HG03469 (cell line): ENCODE data around the gene SEC61A2.
"Not testable (repeated sequence)": the region's sequence is repeated elsewhere in the genome, so short reads cannot be mapped to it uniquely, and the experiment has no call there.

ENCODE experiments used
- ATAC-seq: cut with Tn5 transposase; IDR thresholded peaks from one replicate; pipeline ENCODE4 v1.9.1; 2021; ENCODE audit warnings: mild to moderate bottlenecking, moderate library complexity, moderate number of reproducible peaks; ENCODE audit not compliant: unreplicated experiment

The SEC61A2 gene

DNA sequence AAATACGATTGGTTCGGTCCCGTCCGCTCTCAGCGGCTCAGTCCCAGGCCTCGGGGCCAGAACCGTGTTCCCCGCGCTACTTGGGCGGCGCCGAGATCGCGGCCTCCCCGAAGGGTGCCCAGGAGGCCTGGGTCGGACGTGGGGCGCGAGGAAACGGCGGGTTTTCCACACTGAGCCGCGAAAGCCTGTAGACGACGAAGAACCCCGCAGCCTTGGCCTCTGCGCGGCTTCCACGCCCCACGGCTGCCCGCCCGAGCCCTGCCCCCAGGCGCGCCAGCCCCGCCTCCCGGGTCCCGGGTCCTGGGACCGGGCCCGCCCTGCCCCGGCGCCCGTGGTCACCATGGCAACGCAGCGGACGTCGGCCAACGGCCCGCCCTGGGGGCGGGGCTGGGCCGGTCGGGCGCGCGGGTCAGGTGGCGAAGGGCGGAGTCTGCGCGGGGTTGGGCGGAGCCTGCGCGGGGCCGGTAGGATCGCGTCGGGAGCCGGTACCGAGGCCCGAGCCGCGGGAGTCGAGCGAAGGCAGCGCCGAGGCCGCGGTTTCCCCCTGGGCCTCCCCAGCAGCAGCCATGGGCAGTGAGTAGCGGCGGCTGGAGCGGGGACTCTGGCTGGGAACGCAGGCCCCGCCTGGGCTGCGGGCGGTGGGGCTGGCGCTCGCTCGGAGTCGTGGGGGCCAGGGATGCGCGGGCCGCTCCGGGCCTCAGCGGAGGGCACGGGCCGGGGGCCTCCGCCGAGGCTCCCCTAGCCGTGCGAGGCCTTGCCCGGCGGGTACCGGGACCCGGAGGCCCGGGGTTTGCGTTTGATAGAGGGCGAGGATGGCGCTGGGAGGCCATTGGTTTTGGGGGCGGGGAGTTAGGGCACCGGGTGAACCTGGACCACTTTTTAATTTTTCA lies at the start of gene SEC61A2:
SEC61A2 (plus strand) TSS at position 456 of the 890 bp plus-strand sequence; CDS start at position 567, 111 bp downstream.
- peak; percentile 84 for ATAC-seq

DNA sequence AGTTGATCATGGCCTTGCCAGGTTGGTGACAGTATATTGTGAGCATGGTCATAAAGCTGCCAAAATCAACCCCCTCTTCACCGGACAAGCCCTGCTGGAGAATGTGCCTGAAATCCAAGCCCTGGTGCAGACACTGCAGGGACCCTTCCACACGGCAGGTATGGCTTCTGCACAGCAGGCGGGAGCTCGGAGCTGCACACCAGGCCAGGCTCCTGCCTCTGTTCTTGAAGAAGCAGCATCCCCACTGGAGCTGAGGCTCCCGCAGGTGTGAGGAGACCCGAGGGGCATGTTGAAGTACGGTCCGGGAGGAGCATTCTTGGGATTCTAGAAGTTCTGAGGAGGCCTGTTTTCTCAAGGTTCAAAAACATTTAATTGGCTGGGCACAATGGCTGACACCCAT lies 48.0 kb upstream of the SEC61A2 start:
- no peak for ATAC-seq

DNA sequence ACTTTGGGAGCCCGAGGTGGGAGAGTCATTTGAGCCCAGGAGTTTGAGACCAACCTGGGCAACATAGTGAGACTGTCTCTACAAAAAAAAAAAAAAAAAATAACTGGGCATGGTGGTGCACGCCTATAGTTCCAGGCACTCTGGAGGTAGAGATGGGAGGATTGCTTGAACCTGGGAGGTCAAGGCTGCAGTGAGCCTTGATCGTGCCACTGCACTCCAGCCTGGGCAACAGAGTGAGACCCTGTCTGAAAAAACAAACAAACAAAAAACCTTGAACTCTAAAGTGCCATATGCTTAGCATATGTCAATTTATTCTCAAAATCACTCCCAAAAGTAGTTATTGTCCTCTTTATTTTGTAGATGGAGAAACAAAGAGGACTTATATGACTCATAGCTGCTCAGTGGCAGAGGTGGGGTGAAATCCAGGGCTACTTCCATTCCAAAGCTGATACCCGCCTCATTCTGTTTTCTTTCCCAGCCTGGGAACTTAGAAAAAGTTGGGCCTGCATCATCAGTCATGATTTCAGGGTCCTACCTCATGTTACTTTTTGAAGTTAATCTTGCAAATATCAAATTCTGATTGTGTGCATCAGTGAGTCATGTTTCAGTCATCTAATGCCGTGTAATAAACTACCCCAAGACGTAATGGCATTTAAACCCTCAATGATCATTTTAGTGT lies 47.5 kb upstream of the SEC61A2 start:
- ATAC-seq: no peak

- ATAC-seq: no peak
Measured at GRCh38 chr10:12088919-12089318, 40.6 kb upstream of the SEC61A2 start.

DNA sequence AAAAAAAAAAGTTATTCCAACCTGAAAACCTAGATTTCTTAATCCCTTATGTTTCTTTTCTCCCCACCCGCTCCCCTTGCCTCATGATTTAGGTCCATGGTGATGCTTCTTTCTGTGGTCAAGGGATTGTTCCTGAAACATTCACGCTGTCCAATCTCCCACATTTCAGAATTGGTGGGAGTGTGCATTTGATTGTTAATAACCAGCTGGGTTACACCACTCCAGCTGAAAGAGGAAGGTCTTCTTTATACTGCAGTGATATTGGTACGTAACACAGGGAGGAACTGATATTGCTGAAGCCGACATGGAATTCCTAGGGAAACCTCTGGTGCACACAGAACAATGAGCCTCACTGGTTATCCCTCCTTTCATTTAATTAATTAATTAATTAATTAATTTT lies 38.1 kb upstream of the SEC61A2 start:
- no peak for ATAC-seq

- ATAC-seq: not testable (repeated sequence)
Measured at GRCh38 chr10:12097361-12097760, 32.1 kb upstream of the SEC61A2 start.

DNA sequence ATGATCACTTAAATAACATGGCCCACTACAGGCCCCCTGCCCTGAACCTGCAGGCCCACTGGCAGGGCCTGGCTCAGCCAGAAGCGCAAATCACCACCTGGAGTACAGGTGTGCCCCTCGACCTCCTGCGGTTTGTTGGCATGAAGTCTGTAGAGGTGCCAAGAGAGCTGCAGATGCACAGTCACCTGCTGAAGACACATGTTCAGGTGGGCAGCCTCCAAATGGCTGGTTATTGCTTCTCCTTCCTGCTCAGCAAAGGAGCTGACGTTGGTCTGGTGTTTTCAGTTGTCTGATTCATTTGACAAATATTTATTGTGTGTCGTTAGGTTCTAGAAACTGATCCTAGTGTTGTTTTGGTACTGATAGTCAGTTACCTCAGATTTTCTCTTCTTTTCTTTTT lies 31.7 kb upstream of the SEC61A2 start:
- ATAC-seq: no peak

- no peak for ATAC-seq
Measured at GRCh38 chr10:12098966-12099365, 30.5 kb upstream of the SEC61A2 start.

DNA sequence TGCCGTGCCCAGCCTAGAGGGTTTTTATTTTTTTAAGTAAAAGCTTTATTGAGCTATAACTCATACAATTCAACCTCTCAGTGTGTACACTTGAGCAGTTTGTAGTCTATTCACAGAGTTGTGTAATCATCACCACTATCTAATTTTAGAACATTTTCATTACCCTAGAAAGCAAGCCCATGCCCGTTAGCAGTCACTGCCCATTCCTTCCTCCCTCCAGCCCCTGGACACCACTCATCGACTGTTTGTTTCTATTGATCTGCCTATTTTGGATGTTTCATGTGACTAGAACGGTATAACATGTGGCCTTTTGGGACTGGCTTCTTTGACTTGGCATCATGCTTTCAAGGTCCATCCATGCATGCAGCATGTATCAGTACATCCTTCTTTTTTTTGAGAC lies 25.7 kb upstream of the SEC61A2 start:
- ATAC-seq: no peak

- no peak for ATAC-seq
Measured at GRCh38 chr10:12107781-12108180, 21.7 kb upstream of the SEC61A2 start.

- no peak for ATAC-seq
Measured at GRCh38 chr10:12109286-12109685, 20.2 kb upstream of the SEC61A2 start.

GRCh38 chr10:12111528-12111927 lies 17.9 kb upstream of the SEC61A2 start:
- no peak for ATAC-seq

DNA sequence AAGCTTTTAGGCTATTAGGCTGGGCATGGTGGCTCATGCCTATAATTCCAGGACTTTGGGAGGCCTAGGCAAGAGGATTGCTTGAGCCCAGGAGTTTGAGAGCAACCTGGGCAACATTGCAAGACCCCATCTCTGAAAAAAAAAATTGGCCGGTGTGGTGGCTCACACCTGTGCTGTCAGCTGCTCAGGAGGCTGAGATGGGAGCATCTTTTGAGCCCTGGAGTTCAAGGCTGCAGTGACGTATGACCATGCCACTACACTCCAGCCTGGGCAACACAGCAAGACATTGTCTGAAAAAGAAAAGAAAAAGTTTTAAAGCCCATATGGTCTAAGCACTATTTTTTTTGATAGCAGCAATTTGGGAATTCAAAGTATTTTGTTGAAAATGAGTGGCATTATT lies 15.8 kb upstream of the SEC61A2 start:
- ATAC-seq: no peak

- no peak for ATAC-seq
Measured at GRCh38 chr10:12121673-12122072, 7.8 kb upstream of the SEC61A2 start.

GRCh38 chr10:12130237-12130872 lies 878 bp downstream of the SEC61A2 start:
- ATAC-seq: peak; percentile 31

- no peak for ATAC-seq
Measured at GRCh38 chr10:12135631-12136030, 6.2 kb downstream of the SEC61A2 start.

GRCh38 chr10:12140038-12140437 lies 10.6 kb downstream of the SEC61A2 start:
- ATAC-seq: no peak

GRCh38 chr10:12144538-12144937 lies 15.1 kb downstream of the SEC61A2 start:
- ATAC-seq: no peak

DNA sequence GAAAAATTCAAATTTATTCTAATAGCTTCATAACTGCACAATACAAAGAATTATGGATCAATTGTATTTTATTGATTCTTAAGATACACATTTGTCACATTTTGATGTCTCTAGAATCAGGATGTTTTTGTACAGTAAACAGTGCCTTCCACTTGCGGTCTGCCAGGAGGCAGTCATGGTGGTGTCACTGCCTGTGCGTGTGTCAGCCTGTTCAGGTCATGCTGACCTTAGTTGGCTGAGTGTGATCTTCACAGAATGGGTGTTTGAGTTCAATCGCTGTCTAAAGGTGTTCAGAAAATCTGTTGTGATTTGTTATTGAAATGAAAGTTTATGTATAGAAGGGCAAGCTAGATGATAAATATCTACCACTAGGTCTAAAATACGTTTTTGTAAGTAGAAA lies 20.7 kb downstream of the SEC61A2 start:
- no peak for ATAC-seq

DNA sequence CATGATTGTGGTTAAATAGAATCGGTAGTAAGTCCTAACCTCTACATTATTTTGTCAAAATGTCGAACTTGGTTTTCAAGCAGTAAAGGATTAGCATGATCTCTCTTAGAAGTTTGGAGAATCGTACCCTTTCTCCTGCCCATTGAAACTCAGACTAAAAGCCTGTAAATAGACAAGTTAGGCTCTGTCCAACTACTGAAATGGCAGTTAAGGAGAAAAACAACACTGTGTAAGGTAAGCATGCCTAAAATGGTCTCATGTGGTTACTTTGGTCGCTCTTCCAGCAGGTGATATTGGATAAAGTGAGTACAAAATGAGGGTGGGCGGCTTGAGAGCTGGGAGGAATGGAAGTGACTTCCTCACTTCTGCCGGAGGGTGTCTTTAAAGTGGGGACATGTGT lies 25.0 kb downstream of the SEC61A2 start:
- no peak for ATAC-seq

DNA sequence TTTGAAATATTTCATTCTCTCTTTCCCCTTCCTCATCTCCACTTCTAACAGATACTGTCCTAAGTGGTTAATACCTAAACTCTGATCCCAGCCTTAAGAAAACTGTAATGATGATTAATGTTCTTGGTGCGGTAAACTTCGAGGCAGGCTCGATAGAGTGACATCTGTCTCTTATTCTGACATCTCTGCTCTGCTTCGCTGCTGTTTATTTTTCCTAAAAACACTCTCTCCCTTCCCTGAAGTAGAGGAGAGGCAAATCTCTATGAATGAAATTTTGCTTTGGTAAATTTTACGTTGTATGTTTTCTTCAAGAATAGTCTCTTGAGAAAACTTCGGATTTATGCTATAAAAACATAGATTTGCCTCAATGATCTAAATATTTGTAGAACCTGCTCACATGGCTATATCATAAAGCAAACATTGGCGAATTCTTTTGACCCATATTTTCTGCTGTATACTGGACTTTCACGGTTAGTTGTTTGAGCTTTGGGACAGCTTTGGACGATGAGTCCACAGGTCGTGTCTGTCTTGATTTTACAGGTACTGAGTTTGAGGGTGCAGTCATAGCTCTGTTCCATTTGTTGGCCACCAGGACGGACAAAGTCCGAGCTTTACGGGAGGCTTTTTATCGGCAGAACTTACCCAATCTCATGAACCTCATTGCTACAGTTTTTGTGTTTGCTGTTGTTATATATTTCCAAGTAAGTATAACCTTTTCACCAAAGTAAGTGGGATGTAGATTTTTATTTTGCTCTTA lies 27.1 kb downstream of the SEC61A2 start:
- ATAC-seq: no peak
